DMS53 treated with DMSO at 0.1 percent for 48 hours (cell line): ENCODE data around the gene MITF.
"Not testable (repeated sequence)": the region's sequence is repeated elsewhere in the genome, so short reads cannot be mapped to it uniquely, and the experiment has no call there.

ENCODE experiments used
- DNase-seq: peaks from one replicate; lab custom pipeline; 2025; ENCODE audit not compliant: unreplicated experiment; lab: John Stamatoyannopoulos, UW

The MITF gene

DNA sequence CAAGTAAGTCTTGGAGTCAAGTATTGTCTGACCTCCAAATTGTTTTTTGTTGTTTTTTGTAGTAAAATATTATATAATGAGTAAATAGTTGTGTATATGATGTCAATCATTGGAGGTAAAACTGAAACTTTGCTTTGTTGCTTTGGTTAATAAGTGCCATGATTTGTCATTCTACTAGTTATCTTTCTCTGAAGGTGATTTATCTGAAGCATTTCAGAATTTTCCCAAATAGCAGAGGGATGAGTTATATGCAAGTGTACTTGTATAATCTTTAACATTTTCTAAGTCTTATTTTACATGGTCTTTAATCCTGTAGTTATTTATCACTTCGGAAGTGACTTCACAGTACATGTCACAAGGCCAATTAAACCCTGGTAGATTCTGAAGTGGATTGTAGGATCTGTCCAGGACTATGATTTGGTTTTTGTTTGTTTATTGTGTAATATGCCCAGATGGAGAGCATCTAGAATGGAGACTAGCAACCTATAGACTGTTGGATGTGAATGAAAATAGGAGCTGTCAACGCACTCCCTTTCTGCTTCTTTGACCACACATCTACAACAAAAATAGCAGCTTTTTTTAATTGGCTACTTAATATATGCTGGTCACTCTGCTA lies 167.2 kb downstream of the MITF start:
- DNase-seq = no peak

DNA sequence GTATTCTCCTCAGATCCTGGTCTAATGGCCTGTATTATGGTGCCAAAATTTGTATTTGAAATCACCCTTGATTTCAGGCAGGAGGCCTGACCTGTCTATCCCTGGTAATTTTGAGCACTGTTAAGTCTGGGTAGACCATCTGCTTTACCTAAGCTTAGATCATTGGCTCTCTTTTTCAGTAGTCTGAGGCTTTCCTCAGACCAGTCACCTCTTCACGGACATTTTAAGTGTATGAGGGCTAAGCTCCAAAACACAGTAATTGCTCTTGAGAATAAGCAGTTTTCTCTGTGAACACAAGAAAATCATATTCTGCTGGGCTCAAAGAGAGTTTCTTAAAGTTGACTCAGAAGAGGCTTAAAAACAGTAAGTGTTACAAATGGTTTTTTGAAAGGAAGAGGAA lies 168.3 kb downstream of the MITF start:
- no peak for DNase-seq

- DNase-seq = not testable (repeated sequence)
Measured at GRCh38 chr3:69909859-69910258, 170.6 kb downstream of the MITF start.

- no peak for DNase-seq
Measured at GRCh38 chr3:69913422-69913821, 174.2 kb downstream of the MITF start.

DNA sequence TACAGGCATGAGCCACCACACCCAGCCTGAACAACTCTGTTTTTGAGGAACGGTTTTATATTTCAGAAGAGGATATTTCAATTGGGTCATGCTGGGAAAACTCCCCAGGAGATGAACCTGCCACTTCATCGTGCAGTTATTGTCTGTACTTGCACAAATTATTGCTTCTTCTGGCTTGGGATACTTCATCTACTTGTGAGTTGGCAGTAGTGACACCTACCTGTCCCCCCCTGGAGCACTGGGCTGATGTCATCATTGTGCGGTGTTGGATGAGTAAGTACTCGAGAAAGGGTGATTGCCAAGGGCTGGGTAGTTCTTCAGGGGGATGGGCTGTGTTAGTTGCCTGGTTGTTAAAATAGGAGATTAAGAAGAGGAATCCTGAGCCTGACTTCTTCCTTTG lies 175.1 kb downstream of the MITF start:
- DNase-seq = no peak

GRCh38 chr3:69915726-69916125 lies 176.5 kb downstream of the MITF start:
- no peak for DNase-seq

- not testable (repeated sequence) for DNase-seq
Measured at GRCh38 chr3:69920009-69920408, 180.7 kb downstream of the MITF start.

GRCh38 chr3:69921651-69922050 lies 182.4 kb downstream of the MITF start:
- DNase-seq = no peak

DNA sequence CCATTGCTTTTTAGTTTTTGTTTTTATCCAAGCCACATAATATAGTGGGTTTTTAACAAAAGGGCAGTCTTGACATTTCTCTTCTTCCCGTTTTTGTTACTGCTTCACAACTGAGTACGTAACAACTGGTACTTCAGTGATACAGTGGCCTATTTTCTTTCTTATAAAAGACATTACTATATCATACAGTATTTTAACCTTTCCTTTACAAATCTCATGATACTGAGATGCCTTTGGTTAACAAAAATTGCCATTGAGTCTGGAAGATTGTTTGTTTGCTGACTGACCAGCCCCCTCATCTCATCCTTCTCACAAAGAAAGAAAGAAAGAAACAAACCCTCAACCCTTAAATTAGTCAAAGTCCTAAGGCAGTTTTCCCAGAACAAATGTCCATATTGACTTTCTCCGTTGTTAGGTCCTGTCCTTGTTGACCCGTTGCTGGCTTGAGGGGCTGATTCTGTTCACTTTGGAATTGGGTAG lies 183.3 kb downstream of the MITF start:
- DNase-seq = no peak

DNA sequence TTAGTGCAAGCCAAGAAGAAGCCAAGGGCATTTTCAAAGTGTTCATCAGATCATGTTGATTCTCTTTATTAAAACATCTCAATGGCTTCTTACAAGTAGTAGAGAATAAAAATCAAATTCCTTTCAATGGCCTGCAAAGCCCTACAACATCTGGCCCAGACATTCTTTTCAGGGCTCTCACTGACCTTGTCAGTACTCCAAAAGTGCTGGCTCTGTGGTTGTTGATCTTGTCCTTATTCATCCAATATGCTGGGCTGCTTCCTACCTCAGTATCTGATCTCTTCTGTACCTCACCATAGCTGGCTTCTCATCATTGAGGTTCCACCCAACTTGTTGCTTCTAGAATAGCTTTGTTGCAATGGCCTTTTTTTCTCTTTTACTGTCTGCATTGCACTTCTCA lies 186.2 kb downstream of the MITF start:
- no peak for DNase-seq

DNA sequence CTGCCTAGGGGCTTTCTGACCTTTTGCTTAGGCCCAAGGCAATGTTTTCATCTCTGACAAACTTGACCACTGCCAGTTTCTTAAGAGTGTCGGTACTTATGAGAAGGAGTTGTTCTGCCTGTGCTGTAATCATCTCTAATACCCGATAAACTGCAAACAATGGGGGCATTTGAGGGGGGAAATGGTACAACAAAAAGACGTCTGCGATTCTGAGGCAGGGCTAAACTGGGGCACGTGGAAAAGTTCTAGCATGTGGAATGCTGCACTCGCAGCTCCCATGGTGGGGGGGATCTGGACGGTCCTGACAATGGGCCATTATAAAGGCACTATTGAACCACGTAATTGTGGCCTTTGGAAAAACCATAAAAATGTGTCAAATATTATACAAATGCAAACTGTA lies 187.1 kb downstream of the MITF start:
- no peak for DNase-seq

- DNase-seq = no peak
Measured at GRCh38 chr3:69927571-69927970, 188.3 kb downstream of the MITF start.

DNA sequence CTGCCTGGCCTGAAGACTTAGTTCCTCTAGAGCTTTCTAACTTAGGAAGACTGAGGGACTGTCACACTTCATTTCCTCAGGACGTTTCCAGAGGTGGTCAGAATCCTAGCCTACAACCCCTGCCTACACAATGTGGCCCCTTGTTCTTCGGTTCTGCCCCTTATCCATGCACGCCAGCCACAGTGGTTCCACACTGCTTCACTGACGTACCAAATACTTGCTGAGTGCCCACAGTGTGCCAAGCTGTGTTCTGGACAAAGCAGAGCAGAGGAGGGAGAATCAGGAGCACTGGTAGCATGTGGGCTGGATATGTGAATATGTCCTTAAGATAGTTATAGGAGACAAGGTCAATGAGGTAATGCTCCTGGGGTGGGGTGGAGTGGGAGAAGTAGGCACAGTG lies 189.8 kb downstream of the MITF start:
- no peak for DNase-seq

- no peak for DNase-seq
Measured at GRCh38 chr3:69930564-69930963, 191.3 kb downstream of the MITF start.

GRCh38 chr3:69932087-69932486 lies 192.8 kb downstream of the MITF start:
- no peak for DNase-seq

- no peak for DNase-seq
Measured at GRCh38 chr3:69932501-69932900, 193.2 kb downstream of the MITF start.

GRCh38 chr3:69934398-69934797 lies 195.1 kb downstream of the MITF start:
- DNase-seq = no peak

DNA sequence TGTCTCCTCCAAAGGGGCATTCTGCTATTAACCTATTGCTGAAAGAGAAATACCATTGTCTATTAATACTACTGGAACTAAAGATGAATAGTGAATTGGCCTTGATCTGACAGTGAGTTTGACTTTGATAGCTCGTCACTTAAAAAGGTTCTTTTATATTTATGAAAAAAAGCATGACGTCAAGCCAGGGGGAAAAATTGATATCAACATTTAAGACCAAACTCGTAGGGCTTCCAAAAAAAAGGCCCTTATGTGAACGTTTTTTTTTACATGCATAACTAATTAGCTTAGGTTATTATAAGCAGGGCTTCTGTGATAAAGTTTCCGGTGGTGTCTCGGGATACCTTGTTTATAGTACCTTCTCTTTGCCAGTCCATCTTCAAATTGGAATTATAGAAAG lies 197.0 kb downstream of the MITF start:
- no peak for DNase-seq

DNA sequence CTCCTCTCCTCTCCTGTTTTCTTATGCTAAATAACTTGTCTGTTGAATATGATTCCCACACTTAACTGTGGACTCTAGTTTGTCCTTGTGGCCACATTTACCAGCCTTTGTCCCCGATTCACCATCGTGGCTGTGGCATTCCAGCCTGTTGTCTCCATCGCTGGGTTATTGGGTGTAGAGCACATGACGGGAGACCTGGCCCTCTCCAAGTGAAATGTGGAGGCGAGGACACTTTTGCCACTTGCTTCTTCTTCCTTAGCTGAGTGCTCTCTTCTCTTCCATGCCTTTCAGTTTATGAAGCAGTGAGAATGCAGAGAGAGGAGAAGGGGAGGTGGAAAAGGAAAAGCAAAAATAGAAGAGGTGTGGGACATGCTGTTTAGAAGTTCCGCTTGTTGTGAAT lies 198.8 kb downstream of the MITF start:
- DNase-seq = no peak

- no peak for DNase-seq
Measured at GRCh38 chr3:69938931-69939330, 199.7 kb downstream of the MITF start.

GRCh38 chr3:69941037-69941436 lies 201.8 kb downstream of the MITF start:
- no peak for DNase-seq

DNA sequence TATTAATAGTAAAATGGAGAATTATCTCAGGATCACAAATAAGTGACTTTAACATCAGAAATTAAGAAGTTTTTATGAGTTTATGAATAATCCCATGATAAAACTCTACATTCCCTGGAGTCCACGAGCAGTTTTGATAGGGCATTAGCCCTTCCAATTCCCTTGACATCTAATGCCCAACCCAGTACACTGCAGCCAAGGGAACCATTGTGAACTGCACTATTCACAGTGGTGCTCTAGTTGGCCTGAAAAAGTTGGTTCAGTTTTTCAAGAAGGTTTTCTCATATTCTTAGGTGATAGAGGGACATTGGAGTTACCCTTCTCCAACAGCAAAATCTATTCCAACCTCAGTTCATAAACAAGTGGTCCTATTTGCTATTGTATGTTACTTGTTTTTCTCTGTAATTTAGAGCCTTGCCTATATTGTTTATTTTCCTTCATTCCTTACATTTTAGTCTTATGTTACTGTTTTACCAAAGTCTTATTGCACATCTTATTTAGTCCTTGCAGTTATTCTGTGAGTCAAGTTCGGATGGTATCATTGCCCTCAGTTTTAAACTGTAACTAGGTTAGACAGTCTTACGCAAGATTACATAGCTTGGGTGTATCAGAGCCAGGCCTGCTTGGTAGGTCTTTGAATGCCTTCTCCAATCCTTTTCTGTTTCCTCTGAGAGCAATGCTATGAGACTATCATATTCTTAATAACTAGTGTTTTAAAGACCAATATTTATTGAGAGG lies 202.3 kb downstream of the MITF start:
- DNase-seq = no peak
